ENCODE measurements around the gene TRAPPC13.

The TRAPPC13 gene

DNA sequence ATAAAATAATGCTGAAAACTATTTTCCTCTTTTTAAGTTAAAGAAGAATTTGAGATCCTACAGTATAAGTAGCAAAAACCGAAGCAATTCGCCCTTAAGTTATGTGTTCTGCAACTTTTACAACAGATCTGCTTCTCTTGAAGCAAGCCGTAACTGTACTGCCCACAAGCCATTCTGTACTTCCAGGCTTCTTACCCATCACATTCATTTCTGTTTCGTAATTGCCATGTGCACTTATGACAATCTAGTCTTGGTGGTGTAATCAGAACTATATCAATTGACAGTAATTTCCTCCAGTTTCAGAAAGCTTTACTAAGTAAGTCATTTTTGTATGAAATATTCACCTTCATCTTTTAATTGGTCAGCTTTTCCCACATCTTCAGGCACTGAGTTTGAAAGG is 83.3 kb downstream of the TRAPPC13 start:
- H3K27me3 ChIP-seq (ENCODE audit: low read length): no peaks in the 10 kb centered on the region
- H2AFZ ChIP-seq (ENCODE audit: low read depth, low read length, severe bottlenecking): no peak overlapping the region
- H3K4me2 ChIP-seq (ENCODE audit: low read depth, low read length, poor library complexity, severe bottlenecking): no peak overlapping the region
- H3K9ac ChIP-seq (ENCODE audit: low read length): no peak overlapping the region
- TF ChIP-seq, protein P1, sequence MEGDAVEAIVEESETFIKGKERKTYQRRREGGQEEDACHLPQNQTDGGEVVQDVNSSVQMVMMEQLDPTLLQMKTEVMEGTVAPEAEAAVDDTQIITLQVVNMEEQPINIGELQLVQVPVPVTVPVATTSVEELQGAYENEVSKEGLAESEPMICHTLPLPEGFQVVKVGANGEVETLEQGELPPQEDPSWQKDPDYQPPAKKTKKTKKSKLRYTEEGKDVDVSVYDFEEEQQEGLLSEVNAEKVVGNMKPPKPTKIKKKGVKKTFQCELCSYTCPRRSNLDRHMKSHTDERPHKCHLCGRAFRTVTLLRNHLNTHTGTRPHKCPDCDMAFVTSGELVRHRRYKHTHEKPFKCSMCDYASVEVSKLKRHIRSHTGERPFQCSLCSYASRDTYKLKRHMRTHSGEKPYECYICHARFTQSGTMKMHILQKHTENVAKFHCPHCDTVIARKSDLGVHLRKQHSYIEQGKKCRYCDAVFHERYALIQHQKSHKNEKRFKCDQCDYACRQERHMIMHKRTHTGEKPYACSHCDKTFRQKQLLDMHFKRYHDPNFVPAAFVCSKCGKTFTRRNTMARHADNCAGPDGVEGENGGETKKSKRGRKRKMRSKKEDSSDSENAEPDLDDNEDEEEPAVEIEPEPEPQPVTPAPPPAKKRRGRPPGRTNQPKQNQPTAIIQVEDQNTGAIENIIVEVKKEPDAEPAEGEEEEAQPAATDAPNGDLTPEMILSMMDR (IDR thresholded peaks at IDR 0.05; ENCODE audit: insufficient read depth, low read length, poor library complexity, severe bottlenecking): no peak
- no peak for TF ChIP-seq EZH2phosphoT487 (conservative IDR thresholded peaks at IDR 0.05; ENCODE audit: low read length)
- no peaks in the 10 kb centered on the region for H3K9me2 ChIP-seq (replicated peaks; ENCODE audit: insufficient read depth, low read length)
- H3K4me3 ChIP-seq (ENCODE audit: insufficient read depth, low read length, poor library complexity, severe bottlenecking): no peak overlapping the region
- no peaks in the 10 kb centered on the region for H3K79me2 ChIP-seq (ENCODE audit: insufficient read depth, low read length)
- no peaks in the 10 kb centered on the region; the same call in 1 of the 2 replicates for H3K36me3 ChIP-seq (ENCODE audit: low read length)
- no peaks in the 10 kb centered on the region for H4K20me1 ChIP-seq (ENCODE audit: low read depth, low read length)
- no peaks in the 10 kb centered on the region for H3K9me3 ChIP-seq (ENCODE audit: insufficient read depth, low read length)
- H3K27ac ChIP-seq (ENCODE audit: low read depth, low read length): no peak overlapping the region
- no peaks in the 10 kb centered on the region for H3F3A ChIP-seq (ENCODE audit: insufficient read depth)
